Renal pelvis (tissue), 4 donors: ENCODE data around the gene APOBEC3A. TPM values are rescaled to one million over a fixed set of nuclear protein-coding genes. Genes with fewer than 3 reads are reported as not detected.
A peak's percentile ranks its signal among the peaks of the same experiment; 100 is the strongest.
"Not testable (repeated sequence)": the region's sequence is repeated elsewhere in the genome, so short reads cannot be mapped to it uniquely, and the experiment has no call there.

ENCODE experiments used
- DNase-seq: peaks from one replicate; pipeline ENCODE4 v3.0.0-alpha.2; 2013
- polyA plus RNA-seq, 3 donors: library from polyadenylated mRNA; unstranded; fragments of 120-200 nt; gene quantifications; one replicate each; pipeline ENCODE4 v1.2.1, GENCODE V29; 2013; ENCODE audit not compliant: insufficient read length in 3 of 3

The APOBEC3A gene
- polyA plus RNA-seq, 3 donors: 0.11 to 0.25 TPM; not detected in 1

DNA sequence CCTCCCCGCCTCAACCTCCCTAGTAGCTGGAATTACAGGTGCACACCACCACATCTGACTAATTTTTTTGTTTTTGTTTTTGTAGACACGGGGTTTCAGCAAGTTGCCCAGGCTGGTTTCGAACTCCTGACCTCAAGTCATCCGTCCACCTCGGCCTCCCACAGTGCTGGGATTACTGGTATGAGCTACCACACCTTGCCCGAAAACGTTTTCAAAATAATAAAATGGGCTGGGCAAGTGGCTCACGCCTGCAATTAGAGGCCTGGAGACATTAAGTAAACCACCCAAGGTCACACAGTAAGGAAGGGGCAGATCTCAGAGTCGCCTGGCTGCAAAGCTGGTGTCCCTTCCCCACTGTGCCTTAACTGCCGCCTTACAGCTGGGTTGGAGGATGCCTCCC is 23.2 kb downstream of the APOBEC3A start:
- DNase-seq: not testable (repeated sequence)

- peak; percentile 79 for DNase-seq
Measured at GRCh38 chr22:38981005-38981991, 23.9 kb downstream of the APOBEC3A start.

GRCh38 chr22:38981992-38982927 is 24.9 kb downstream of the APOBEC3A start, which contains the start of gene APOBEC3B:
TSS of gene APOBEC3B (plus strand) at chr22:38982347. CDS start at chr22:38982454, 107 bp downstream.
- peak; percentile 91 for DNase-seq

GRCh38 chr22:38984224-38984623 is 26.8 kb downstream of the APOBEC3A start:
- no peak for DNase-seq

DNA sequence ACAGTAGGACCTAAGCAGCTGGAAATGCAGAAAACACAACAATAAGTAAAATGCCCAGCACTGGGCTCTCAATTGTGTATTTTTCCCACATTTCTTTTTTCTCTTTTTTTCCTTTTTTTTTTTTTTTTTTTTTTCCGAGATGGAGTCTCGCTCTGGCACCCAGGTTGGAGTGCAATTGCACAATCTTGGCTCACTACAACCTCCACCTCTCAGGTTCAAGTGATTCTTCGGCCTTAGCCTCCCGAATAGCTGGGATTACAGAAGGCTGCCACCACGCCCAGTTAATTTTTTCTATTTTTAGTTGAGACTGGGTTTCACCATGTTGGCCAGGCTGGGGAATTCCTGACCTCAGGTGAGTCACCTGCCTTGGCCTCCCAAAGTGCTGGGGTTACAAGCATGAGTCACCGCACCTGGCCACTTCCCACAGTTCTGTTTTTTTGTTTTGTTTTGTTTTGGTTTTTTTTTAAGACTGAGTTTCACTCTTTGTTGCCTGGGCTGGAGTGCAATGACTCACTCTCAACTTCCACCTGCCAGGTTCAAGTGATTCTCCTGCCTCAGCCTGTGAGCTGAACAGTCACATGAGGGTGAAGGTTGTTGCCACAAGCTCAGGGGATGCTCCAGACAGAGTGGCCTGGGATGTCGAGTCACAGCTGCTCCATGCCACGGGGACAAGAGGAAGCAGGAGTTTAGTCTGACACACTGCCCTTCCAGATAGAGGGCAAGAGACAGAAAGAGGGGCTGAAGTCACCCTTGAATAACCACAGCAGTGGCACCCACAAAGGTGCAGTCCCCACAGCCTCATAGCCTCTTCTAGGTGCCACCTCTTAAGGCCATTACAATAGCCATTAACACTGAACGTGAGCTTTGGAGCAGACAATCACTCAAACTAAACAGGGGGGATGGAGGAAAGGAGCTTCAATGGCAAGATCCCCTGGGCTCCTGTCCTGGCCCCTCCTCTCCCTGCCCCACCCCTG is 27.7 kb downstream of the APOBEC3A start:
- not testable (repeated sequence) for DNase-seq

GRCh38 chr22:38986629-38987028 is 29.2 kb downstream of the APOBEC3A start:
- DNase-seq: no peak

- no peak for DNase-seq
Measured at GRCh38 chr22:38987171-38987895, 29.9 kb downstream of the APOBEC3A start.

DNA sequence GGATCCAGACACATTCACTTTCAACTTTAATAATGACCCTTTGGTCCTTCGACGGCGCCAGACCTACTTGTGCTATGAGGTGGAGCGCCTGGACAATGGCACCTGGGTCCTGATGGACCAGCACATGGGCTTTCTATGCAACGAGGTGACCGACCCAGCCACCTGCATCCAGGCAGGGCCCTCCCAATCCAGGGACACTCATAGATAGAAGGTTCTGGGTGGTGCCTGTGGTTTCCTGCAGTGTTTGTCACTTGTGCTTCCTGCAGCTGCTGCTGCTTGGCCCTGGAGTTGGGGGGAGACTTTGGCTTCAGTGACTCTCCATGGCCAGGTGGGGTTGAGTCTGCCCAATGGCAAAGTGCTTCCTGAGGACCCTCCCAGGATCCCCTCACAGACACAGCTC is 32.1 kb downstream of the APOBEC3A start:
- no peak for DNase-seq

- not testable (repeated sequence) for DNase-seq
Measured at GRCh38 chr22:38992871-38993371, 35.5 kb downstream of the APOBEC3A start.

GRCh38 chr22:38996105-38996504 is 38.7 kb downstream of the APOBEC3A start:
- DNase-seq: no peak

- DNase-seq: no peak
Measured at GRCh38 chr22:38997518-38997917, 40.1 kb downstream of the APOBEC3A start.

DNA sequence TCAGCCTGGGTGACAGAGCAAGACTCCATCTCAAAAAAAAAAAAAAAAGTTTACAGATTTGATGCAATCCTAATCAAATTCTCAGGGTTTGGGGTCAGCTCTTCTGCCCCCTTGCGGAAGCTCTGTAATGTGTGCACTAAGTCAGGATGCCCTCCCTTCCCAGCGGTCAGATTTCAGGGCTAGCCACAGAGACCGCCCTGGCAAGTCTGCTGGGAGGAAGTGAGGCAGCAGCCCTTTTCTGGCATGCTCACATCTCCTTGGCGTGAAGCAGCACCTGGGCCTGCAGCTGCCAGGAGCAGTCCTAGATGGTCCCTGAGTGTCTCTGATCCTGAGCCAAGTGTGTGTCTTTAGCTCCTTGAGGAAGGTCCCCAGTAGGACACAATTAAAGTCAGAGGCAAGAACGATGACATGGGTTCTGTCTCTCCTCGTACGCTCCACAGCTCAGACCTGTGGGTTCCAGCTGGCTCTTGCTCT is 45.8 kb downstream of the APOBEC3A start:
- DNase-seq: peak; percentile 83

GRCh38 chr22:39007177-39007576 is 49.8 kb downstream of the APOBEC3A start:
- DNase-seq: no peak

- DNase-seq: not testable (repeated sequence)
Measured at GRCh38 chr22:39008271-39008850, 51.0 kb downstream of the APOBEC3A start.

DNA sequence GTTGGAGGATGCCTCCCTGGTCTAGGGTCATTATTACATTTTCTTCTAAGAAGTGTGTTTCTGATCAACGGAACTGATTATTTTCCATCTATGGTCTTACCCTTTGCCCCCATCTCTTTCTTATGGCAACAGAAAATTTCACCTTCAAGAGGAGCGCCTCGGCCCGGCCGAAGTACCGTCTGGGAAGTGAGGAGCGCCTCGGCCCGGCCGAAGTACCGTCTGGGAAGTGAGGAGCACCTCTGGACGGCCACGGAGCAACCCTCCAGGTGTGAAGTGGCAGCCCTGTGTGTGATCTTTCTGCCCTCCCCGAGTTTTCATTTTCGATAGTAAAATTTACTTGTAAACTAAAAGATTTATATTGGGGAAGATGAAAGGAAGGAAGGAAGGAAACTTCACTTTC is 53.5 kb downstream of the APOBEC3A start:
- DNase-seq: no peak
